ENCODE results near the gene PPCS. TPM values are rescaled to one million over a fixed set of nuclear protein-coding genes. Genes with fewer than 3 reads are reported as not detected.

Gene PPCS
- polyA plus RNA-seq, 1 donor from 2014 or later: 85.1 TPM

- Histone ChIP-seq H3K36me3 (ENCODE audit: insufficient read depth, low read length) (peaks cover 9% of the 10 kb centered on the region), H3K9me2 (ENCODE audit: insufficient read depth, low read length) (no peaks in the 10 kb centered on the region), H3K27me3 (ENCODE audit: insufficient read depth, low read depth, low read length) (no peaks in the 10 kb centered on the region), H3K9ac (ENCODE audit: low read length) (peak overlapping the region; percentile 59), H2AFZ (ENCODE audit: low read depth, low read length) (no peak overlapping the region), H4K20me1 (ENCODE audit: insufficient read depth) (no peaks in the 10 kb centered on the region), H3K4me2 (ENCODE audit: low read length) (no peak overlapping the region), H3K9me3 (ENCODE audit: low read length) (no peaks in the 10 kb centered on the region), H3K27ac (ENCODE audit: low read length) (peak overlapping the region; percentile 95), H3K79me2 (replicated peaks; ENCODE audit: insufficient read depth, low read length) (no peaks in the 10 kb centered on the region), H3K4me3 (ENCODE audit: low read length) (peak overlapping the region; percentile 52), H3F3A (ENCODE audit: insufficient read depth, low read length, poor library complexity, severe bottlenecking) (peaks cover 21% of the 10 kb centered on the region)
- TF ChIP-seq RAD21 (conservative IDR thresholded peaks at IDR 0.05) (no peak), EZH2 (IDR thresholded peaks at IDR 0.05; ENCODE audit: borderline replicate concordance, insufficient read depth, low read length, poor library complexity, severe bottlenecking) (no peak), REST (IDR thresholded peaks at IDR 0.05; ENCODE audit: borderline replicate concordance) (no peak), TAF1 (IDR thresholded peaks at IDR 0.05; ENCODE audit: low read depth) (no peak), POLR2AphosphoS5 (IDR thresholded peaks at IDR 0.05) (no peak), MXI1 (conservative IDR thresholded peaks at IDR 0.05; ENCODE audit: poor library complexity, severe bottlenecking) (no peak), EP300 (conservative IDR thresholded peaks at IDR 0.05; ENCODE audit: poor library complexity, severe bottlenecking) (no peak), CTCF (IDR thresholded peaks at IDR 0.05; ENCODE audit: poor library complexity, severe bottlenecking) (no peak), SMC3 (conservative IDR thresholded peaks at IDR 0.05; ENCODE audit: poor library complexity) (no peak)
Observed at GRCh38 chr1:42419126-42419821, 37.1 kb upstream of the PPCS start.

- Histone ChIP-seq H3K9ac (ENCODE audit: low read length) (peak overlapping the region; percentile 59), H4K20me1 (ENCODE audit: insufficient read depth) (no peaks in the 10 kb centered on the region), H3F3A (ENCODE audit: insufficient read depth, low read length, poor library complexity, severe bottlenecking) (peaks cover 27% of the 10 kb centered on the region), H3K27ac (ENCODE audit: low read length) (peak overlapping the region; percentile 95), H3K4me3 (ENCODE audit: low read length) (peak overlapping the region; percentile 52), H3K36me3 (ENCODE audit: insufficient read depth, low read length) (peaks cover 4% of the 10 kb centered on the region), H2AFZ (ENCODE audit: low read depth, low read length) (no peak overlapping the region), H3K27me3 (ENCODE audit: insufficient read depth, low read depth, low read length) (no peaks in the 10 kb centered on the region), H3K9me3 (ENCODE audit: low read length) (no peaks in the 10 kb centered on the region), H3K9me2 (ENCODE audit: insufficient read depth, low read length) (no peaks in the 10 kb centered on the region), H3K79me2 (replicated peaks; ENCODE audit: insufficient read depth, low read length) (no peaks in the 10 kb centered on the region), H3K4me2 (ENCODE audit: low read length) (no peak overlapping the region)
- TF ChIP-seq REST (IDR thresholded peaks at IDR 0.05; ENCODE audit: borderline replicate concordance) (no peak), MXI1 (conservative IDR thresholded peaks at IDR 0.05; ENCODE audit: poor library complexity, severe bottlenecking) (no peak), POLR2AphosphoS5 (IDR thresholded peaks at IDR 0.05) (no peak), TAF1 (IDR thresholded peaks at IDR 0.05; ENCODE audit: low read depth) (no peak), SMC3 (conservative IDR thresholded peaks at IDR 0.05; ENCODE audit: poor library complexity) (no peak), CTCF (IDR thresholded peaks at IDR 0.05; ENCODE audit: poor library complexity, severe bottlenecking) (no peak), EP300 (conservative IDR thresholded peaks at IDR 0.05; ENCODE audit: poor library complexity, severe bottlenecking) (no peak), RAD21 (conservative IDR thresholded peaks at IDR 0.05) (no peak), EZH2 (IDR thresholded peaks at IDR 0.05; ENCODE audit: borderline replicate concordance, insufficient read depth, low read length, poor library complexity, severe bottlenecking) (no peak)
Observed at GRCh38 chr1:42420121-42420520, 36.2 kb upstream of the PPCS start.
